ENCODE results near the gene SPATA16.

Gene SPATA16

DNA sequence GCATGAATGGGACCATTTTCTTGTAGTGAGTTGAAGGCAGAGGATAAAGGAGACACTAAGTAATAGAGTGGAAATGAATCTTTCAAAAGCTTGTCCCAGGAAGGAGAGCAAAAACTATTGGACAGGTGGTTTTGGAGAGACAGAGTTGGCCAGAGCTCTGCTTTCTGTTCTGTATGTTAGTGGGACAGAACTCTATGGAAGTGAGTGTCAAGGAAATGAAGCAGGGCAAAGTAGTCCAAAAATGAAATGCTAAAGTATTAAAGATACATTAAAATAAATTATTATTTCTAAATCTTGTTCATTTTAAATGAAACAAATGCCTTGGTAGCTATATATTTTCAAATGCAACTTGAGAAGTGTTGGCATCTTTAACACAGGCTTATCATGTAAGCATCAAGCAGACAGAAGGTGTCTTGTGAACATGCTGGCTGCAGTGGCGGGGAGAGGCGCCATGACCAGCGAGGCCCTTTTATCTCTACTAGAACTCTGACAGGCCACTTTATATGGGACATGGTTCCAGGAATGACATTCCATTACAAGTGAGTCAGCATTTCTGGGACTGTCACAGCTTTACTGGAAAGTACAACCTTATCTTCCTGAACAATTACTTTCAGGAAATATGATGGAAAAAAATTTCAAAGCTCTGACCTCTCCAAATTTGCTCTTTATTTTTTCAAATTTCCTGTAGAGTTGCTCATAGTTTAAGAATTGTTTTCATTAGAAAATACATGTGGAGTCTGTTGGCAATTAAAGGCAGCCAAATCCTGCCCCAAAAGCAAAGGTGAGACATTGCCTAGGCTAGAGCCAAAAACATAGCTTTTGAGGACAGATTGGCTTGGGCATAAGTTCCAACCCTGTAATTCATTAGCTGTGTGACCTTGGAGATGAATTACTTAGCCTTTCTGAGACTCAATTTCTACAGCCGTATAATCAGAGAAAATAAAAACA, 284.0 kb downstream of the SPATA16 start:
- Histone ChIP-seq H3K9me3 (ENCODE audit: control insufficient read depth in 2 of 2, low read length in 2 of 2) (no peaks in the 10 kb centered on the region), H3K9ac (ENCODE audit: low read length in 2 of 2) (no peak overlapping the region), H3K36me3 (ENCODE audit: control insufficient read depth in 2 of 2, insufficient read depth in 2 of 2, low read length in 2 of 2) (no peaks in the 10 kb centered on the region), H3K4me3 (ENCODE audit: low read length in 2 of 2) (no peak overlapping the region), H3K4me1 (ENCODE audit: control insufficient read depth, insufficient read depth, low read length) (no peaks in the 10 kb centered on the region), H3K27me3 (ENCODE audit: control insufficient read depth in 1 of 2, insufficient read depth in 2 of 2, low read length in 2 of 2) (no peaks in the 10 kb centered on the region), H3K27ac (ENCODE audit: low read length) (no peak overlapping the region)

DNA sequence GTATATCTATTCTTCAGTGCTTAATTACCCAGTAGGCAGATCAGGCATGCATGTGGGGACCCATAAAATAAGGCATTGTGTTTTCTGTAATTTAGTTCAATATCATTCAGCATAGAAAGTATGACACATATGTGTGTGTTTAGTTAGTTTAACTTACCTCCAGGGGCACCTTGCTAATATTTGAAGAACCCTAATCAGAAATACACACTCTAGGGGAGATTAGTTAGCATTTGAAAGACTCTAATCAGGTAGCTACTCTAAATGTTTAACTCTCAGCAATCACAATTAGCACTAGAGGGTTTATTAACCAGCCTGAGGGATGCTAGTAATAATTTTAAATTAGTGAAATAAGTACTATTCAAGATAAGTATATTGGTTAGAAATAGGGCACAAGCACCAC, 286.0 kb downstream of the SPATA16 start:
- no peaks in the 10 kb centered on the region for H3K36me3 ChIP-seq (ENCODE audit: control insufficient read depth in 2 of 2, insufficient read depth in 2 of 2, low read length in 2 of 2)
- no peaks in the 10 kb centered on the region for H3K27me3 ChIP-seq (ENCODE audit: control insufficient read depth in 1 of 2, insufficient read depth in 2 of 2, low read length in 2 of 2)
- no peaks in the 10 kb centered on the region for H3K9me3 ChIP-seq (ENCODE audit: control insufficient read depth in 2 of 2, low read length in 2 of 2)
- H3K4me3 ChIP-seq (ENCODE audit: low read length in 2 of 2), result no peak overlapping the region
- no peaks in the 10 kb centered on the region for H3K4me1 ChIP-seq (ENCODE audit: control insufficient read depth, insufficient read depth, low read length)
- H3K27ac ChIP-seq (ENCODE audit: low read length), result no peak overlapping the region
- H3K9ac ChIP-seq (ENCODE audit: low read length in 2 of 2), result no peak overlapping the region

DNA sequence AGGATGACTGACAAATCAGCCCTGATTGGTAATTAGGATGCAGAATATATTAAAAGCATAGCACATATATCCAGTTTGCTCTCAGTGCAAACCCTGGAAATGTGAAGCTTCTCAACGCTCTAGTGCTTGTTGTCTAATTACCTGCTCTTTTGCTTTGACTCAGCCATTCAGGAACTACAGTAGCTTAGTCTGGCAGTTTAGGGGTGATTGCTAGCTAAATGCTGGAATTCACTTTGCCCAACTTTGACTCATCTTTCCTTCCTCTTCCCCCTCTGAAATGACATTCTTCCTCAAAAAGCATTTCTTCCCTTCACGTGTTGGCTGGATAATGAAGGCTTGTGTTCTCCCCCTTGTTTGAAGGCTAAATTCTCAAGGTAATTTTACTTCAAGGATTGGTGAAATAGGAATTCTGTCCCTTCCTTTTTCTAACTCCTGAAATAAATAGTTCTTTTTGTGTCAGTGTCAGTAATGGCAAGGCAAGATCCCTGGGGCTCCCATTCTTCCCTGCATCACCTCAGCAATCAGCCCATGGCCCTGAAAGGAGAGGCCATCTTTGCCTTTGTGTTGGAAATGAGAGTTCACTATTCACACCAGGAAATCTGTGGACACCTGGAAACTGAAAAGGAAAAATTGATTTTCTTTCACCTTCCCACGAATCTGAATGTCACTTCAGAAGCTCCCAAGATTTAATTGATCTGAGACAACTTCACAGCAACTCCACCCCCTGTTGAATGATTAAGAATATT, 286.9 kb downstream of the SPATA16 start:
- Histone ChIP-seq H3K27ac (ENCODE audit: low read length) (no peak overlapping the region), H3K9ac (ENCODE audit: low read length in 2 of 2) (no peak overlapping the region), H3K9me3 (ENCODE audit: control insufficient read depth in 2 of 2, low read length in 2 of 2) (no peaks in the 10 kb centered on the region), H3K27me3 (ENCODE audit: control insufficient read depth in 1 of 2, insufficient read depth in 2 of 2, low read length in 2 of 2) (no peaks in the 10 kb centered on the region), H3K36me3 (ENCODE audit: control insufficient read depth in 2 of 2, insufficient read depth in 2 of 2, low read length in 2 of 2) (no peaks in the 10 kb centered on the region), H3K4me3 (ENCODE audit: low read length in 2 of 2) (no peak overlapping the region), H3K4me1 (ENCODE audit: control insufficient read depth, insufficient read depth, low read length) (no peaks in the 10 kb centered on the region)

DNA sequence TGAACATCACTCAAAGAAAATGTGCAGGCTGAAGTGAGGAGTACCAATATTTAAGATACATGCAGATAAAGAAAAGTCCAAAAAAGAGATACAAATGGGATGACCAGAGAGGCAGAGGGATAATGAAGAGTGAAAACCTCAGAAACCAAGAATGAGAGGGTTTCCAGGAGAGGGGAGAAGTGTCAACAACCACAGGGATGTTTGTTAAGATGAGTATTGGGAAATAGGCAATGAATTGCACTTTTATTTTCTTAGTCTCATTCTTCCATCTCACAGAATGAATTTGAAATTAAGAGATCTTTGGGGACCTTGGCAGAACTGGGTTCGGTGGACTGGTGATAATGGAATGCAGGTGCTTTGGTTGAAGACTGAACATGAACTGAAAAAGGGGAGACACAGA, 288.0 kb downstream of the SPATA16 start:
- no peaks in the 10 kb centered on the region for H3K36me3 ChIP-seq (ENCODE audit: control insufficient read depth in 2 of 2, insufficient read depth in 2 of 2, low read length in 2 of 2)
- no peaks in the 10 kb centered on the region for H3K27me3 ChIP-seq (ENCODE audit: control insufficient read depth in 1 of 2, insufficient read depth in 2 of 2, low read length in 2 of 2)
- H3K9ac ChIP-seq (ENCODE audit: low read length in 2 of 2), result no peak overlapping the region
- H3K4me3 ChIP-seq (ENCODE audit: low read length in 2 of 2), result no peak overlapping the region
- no peak overlapping the region for H3K27ac ChIP-seq (ENCODE audit: low read length)
- no peaks in the 10 kb centered on the region for H3K4me1 ChIP-seq (ENCODE audit: control insufficient read depth, insufficient read depth, low read length)
- H3K9me3 ChIP-seq (ENCODE audit: control insufficient read depth in 2 of 2, low read length in 2 of 2), result no peaks in the 10 kb centered on the region

DNA sequence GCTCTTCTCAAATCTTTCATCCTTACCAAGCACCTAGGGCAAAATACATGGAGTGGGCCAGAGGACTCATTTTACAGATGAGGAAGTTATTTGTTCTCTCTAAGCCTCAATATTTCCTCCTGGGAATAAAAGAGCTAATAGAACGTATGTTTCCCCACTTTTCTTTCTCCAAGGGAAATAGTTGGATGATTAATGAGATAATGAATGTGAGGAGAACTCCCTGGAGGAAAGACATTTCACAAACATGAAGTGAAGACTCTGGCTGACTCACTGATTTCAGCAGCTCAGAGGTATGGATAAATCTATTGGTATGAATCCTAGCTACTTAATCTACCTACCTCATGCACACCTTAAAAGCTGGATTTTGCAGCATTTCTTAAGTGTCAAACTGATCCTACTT, 292.1 kb downstream of the SPATA16 start:
- no peak overlapping the region for H3K9ac ChIP-seq (ENCODE audit: low read length in 2 of 2)
- no peaks in the 10 kb centered on the region for H3K36me3 ChIP-seq (ENCODE audit: control insufficient read depth in 2 of 2, insufficient read depth in 2 of 2, low read length in 2 of 2)
- no peaks in the 10 kb centered on the region for H3K4me1 ChIP-seq (ENCODE audit: control insufficient read depth, insufficient read depth, low read length)
- no peak overlapping the region for H3K27ac ChIP-seq (ENCODE audit: low read length)
- no peaks in the 10 kb centered on the region for H3K27me3 ChIP-seq (ENCODE audit: control insufficient read depth in 1 of 2, insufficient read depth in 2 of 2, low read length in 2 of 2)
- H3K4me3 ChIP-seq (ENCODE audit: low read length in 2 of 2), result no peak overlapping the region
- H3K9me3 ChIP-seq (ENCODE audit: control insufficient read depth in 2 of 2, low read length in 2 of 2), result no peaks in the 10 kb centered on the region

DNA sequence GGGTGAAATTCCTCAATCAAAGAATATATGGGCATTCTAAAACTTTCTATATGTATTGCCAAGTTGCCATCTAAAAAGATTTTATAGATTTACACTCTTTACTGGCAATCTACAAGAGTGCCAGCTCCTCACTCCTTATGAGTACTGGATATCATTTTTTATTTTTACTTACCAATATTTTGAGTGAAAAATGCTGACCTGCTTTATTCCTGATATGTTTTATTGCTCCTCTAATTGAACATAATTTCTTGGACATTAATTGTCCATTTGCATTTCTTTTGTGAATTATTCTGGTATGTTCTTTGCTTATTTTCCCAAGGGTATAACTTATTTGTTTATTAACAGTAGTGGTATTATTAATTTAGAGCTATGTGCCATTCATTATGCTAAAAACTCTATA, 293.7 kb downstream of the SPATA16 start:
- no peaks in the 10 kb centered on the region for H3K9me3 ChIP-seq (ENCODE audit: control insufficient read depth in 2 of 2, low read length in 2 of 2)
- H3K9ac ChIP-seq (ENCODE audit: low read length in 2 of 2), result no peak overlapping the region
- H3K4me1 ChIP-seq (ENCODE audit: control insufficient read depth, insufficient read depth, low read length), result no peaks in the 10 kb centered on the region
- no peaks in the 10 kb centered on the region for H3K27me3 ChIP-seq (ENCODE audit: control insufficient read depth in 1 of 2, insufficient read depth in 2 of 2, low read length in 2 of 2)
- no peak overlapping the region for H3K27ac ChIP-seq (ENCODE audit: low read length)
- H3K4me3 ChIP-seq (ENCODE audit: low read length in 2 of 2), result no peak overlapping the region
- H3K36me3 ChIP-seq (ENCODE audit: control insufficient read depth in 2 of 2, insufficient read depth in 2 of 2, low read length in 2 of 2), result no peaks in the 10 kb centered on the region

DNA sequence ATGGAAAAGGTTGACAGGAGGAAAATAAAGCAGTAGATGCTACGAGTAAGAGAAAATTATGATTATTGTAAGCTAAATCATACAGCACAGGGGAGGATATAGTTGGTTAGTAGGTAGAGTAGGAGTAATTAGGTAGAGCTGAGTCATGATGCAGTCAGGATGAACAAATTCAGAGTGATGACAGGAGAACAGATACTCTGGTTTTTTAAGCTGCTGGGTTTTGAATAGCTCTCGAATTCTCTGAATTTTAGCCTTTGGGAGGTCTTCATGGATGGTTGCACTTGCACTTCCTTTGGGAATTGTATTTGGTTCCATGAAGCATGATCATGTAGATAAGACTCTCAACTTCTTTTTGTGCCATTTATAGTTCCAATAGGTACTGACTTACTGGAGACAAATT, 294.3 kb downstream of the SPATA16 start:
- Histone ChIP-seq H3K36me3 (ENCODE audit: control insufficient read depth in 2 of 2, insufficient read depth in 2 of 2, low read length in 2 of 2) (no peaks in the 10 kb centered on the region), H3K27me3 (ENCODE audit: control insufficient read depth in 1 of 2, insufficient read depth in 2 of 2, low read length in 2 of 2) (no peaks in the 10 kb centered on the region), H3K4me1 (ENCODE audit: control insufficient read depth, insufficient read depth, low read length) (no peaks in the 10 kb centered on the region), H3K9me3 (ENCODE audit: control insufficient read depth in 2 of 2, low read length in 2 of 2) (no peaks in the 10 kb centered on the region), H3K27ac (ENCODE audit: low read length) (no peak overlapping the region), H3K4me3 (ENCODE audit: low read length in 2 of 2) (no peak overlapping the region), H3K9ac (ENCODE audit: low read length in 2 of 2) (no peak overlapping the region)

DNA sequence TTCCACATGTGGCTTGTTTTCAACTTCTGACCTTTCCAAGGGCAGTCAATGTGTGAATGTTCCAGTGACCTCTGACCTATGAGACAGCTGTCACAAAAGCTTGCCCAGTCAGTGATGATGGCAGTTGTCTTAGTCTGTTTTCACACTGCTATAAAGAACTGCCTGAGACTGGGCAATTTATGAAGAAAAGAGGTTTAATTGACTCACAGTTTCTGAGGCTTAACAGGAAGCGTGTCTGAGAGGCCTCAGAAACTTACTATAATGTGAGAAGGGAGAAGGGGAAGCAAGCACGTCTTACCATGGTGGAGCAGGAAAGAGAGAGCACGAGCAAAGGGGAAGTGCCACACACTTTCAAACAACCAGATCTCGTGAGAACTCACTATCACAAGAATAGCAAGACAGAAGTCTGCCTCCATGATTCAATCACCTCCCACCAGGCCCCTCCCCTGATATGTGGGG, 294.9 kb downstream of the SPATA16 start:
- Histone ChIP-seq H3K9me3 (ENCODE audit: control insufficient read depth in 2 of 2, low read length in 2 of 2) (no peaks in the 10 kb centered on the region), H3K9ac (ENCODE audit: low read length in 2 of 2) (no peak overlapping the region), H3K36me3 (ENCODE audit: control insufficient read depth in 2 of 2, insufficient read depth in 2 of 2, low read length in 2 of 2) (no peaks in the 10 kb centered on the region), H3K4me1 (ENCODE audit: control insufficient read depth, insufficient read depth, low read length) (no peaks in the 10 kb centered on the region), H3K27ac (ENCODE audit: low read length) (no peak overlapping the region), H3K4me3 (ENCODE audit: low read length in 2 of 2) (no peak overlapping the region), H3K27me3 (ENCODE audit: control insufficient read depth in 1 of 2, insufficient read depth in 2 of 2, low read length in 2 of 2) (no peaks in the 10 kb centered on the region)

DNA sequence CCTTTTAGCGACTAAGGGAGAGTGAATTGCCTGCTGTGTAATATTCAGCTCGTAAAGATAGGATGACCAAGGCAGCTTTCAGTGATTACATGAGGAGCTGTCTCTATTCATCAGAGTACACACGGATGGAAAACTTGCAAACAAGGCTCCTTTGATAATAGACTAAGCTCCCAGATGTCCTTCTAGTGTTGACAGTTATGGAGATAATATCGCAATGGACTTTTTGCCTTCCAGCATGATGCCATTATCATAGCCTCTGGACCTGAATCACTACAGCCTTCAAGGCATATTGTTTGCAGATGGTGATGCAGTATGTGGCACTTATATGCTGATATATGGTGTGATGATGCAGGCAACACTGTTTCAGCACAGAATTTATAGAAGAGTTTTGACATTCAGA, 296.6 kb downstream of the SPATA16 start:
- Histone ChIP-seq H3K4me3 (ENCODE audit: low read length in 2 of 2) (no peak overlapping the region), H3K4me1 (ENCODE audit: control insufficient read depth, insufficient read depth, low read length) (no peaks in the 10 kb centered on the region), H3K27me3 (ENCODE audit: control insufficient read depth in 1 of 2, insufficient read depth in 2 of 2, low read length in 2 of 2) (no peaks in the 10 kb centered on the region), H3K27ac (ENCODE audit: low read length) (no peak overlapping the region), H3K9ac (ENCODE audit: low read length in 2 of 2) (no peak overlapping the region), H3K9me3 (ENCODE audit: control insufficient read depth in 2 of 2, low read length in 2 of 2) (no peaks in the 10 kb centered on the region), H3K36me3 (ENCODE audit: control insufficient read depth in 2 of 2, insufficient read depth in 2 of 2, low read length in 2 of 2) (no peaks in the 10 kb centered on the region)

DNA sequence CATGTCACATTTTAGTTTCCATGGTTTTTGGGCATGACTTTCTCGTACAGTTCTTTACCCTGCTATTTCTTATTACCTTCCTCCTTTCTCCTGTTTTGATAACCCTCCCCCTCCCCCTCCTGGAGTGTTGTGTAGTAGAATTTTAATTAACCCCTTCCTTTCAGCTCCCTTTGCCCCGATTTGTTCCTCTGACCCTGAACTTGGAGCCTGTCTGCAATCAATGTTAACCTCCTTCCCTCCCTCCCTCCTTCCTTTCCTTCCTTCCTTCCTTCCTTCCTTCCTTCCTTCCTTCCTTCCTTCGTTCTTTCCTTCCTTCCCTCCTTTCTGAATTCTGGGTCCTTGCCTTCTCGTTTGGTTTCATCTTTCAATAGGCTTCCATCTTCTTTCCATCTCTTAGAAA, 300.1 kb downstream of the SPATA16 start:
- H3K27me3 ChIP-seq (ENCODE audit: control insufficient read depth in 1 of 2, insufficient read depth in 2 of 2, low read length in 2 of 2), result no peaks in the 10 kb centered on the region
- no peaks in the 10 kb centered on the region for H3K9me3 ChIP-seq (ENCODE audit: control insufficient read depth in 2 of 2, low read length in 2 of 2)
- H3K9ac ChIP-seq (ENCODE audit: low read length in 2 of 2), result no peak overlapping the region
- no peak overlapping the region for H3K4me3 ChIP-seq (ENCODE audit: low read length in 2 of 2)
- no peak overlapping the region for H3K27ac ChIP-seq (ENCODE audit: low read length)
- no peaks in the 10 kb centered on the region for H3K36me3 ChIP-seq (ENCODE audit: control insufficient read depth in 2 of 2, insufficient read depth in 2 of 2, low read length in 2 of 2)
- H3K4me1 ChIP-seq (ENCODE audit: control insufficient read depth, insufficient read depth, low read length), result no peaks in the 10 kb centered on the region

DNA sequence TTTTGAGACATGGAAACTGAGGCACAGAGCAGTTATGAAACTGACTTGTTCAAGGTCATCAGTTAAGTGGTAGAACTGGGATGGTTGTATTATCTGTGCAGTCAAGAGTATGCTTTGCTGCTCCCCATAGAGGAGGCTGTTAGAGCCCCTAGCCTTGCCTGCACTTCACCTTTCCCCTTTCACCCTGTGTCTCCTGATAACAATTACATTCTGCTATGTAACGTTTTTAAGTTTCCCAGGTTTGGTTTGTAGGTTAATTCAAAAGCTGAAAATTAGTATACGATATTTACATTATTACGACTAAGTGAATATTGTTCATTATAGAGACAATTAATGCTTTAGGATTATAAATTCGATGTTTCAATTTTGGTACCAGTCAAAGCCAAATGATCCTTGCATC, 300.6 kb downstream of the SPATA16 start:
- Histone ChIP-seq H3K4me1 (ENCODE audit: control insufficient read depth, insufficient read depth, low read length) (no peaks in the 10 kb centered on the region), H3K9ac (ENCODE audit: low read length in 2 of 2) (no peak overlapping the region)

More for the DNA sequence above, 300.6 kb downstream of the SPATA16 start:
- Histone ChIP-seq H3K4me3 (ENCODE audit: low read length in 2 of 2) (no peak overlapping the region), H3K9me3 (ENCODE audit: control insufficient read depth in 2 of 2, low read length in 2 of 2) (no peaks in the 10 kb centered on the region), H3K36me3 (ENCODE audit: control insufficient read depth in 2 of 2, insufficient read depth in 2 of 2, low read length in 2 of 2) (no peaks in the 10 kb centered on the region), H3K27ac (ENCODE audit: low read length) (no peak overlapping the region), H3K27me3 (ENCODE audit: control insufficient read depth in 1 of 2, insufficient read depth in 2 of 2, low read length in 2 of 2) (no peaks in the 10 kb centered on the region)
